Smooth muscle cell (in vitro differentiated cells): ENCODE measurements around the gene RBP7. TPM values are rescaled to one million over a fixed set of nuclear protein-coding genes. Genes with fewer than 3 reads are reported as not detected.

Experiments used
- DNase-seq: peaks from one replicate; lab custom pipeline; 2025; ENCODE audit not compliant: unreplicated experiment; lab: John Stamatoyannopoulos, UW
- H2AFZ ChIP-seq: fragments of 200-600 bp; sonication (generic); 2 replicates; pipeline ENCODE4 v1.6.0; 2016; ENCODE audit warnings: antibody characterized with exemption, low read depth, mild to moderate bottlenecking
- H3F3A ChIP-seq: fragments of 200-600 bp; sonication (generic); 2 replicates; pipeline ENCODE4 v1.6.0; 2017; ENCODE audit warnings: antibody characterized with exemption, low read depth
- H3K27ac ChIP-seq: fragments of 200-600 bp; sonication (generic); 2 replicates; pipeline ENCODE4 v1.5.1; 2016; ENCODE audit warnings: low read depth, mild to moderate bottlenecking
- H3K27me3 ChIP-seq: fragments of 200-600 bp; sonication (generic); 2 replicates; pipeline ENCODE4 v1.6.1; 2016; ENCODE audit warnings: low read depth, mild to moderate bottlenecking
- H3K36me3 ChIP-seq: fragments of 200-600 bp; sonication (generic); 2 replicates; pipeline ENCODE4 v1.5.1; 2016; ENCODE audit warnings: low read depth
- H3K4me1 ChIP-seq: fragments of 200-600 bp; sonication (generic); 2 replicates; pipeline ENCODE4 v1.5.1; 2016; ENCODE audit warnings: low read depth
- H3K4me2 ChIP-seq: fragments of 200-600 bp; sonication (generic); 2 replicates; pipeline ENCODE4 v1.6.0; 2016; ENCODE audit warnings: mild to moderate bottlenecking
- H3K4me3 ChIP-seq: fragments of 200-600 bp; sonication (generic); 2 replicates; pipeline ENCODE4 v1.5.1; 2016; ENCODE audit warnings: mild to moderate bottlenecking
- H3K79me2 ChIP-seq: fragments of 200-600 bp; sonication (generic); 2 replicates; pipeline ENCODE4 v1.6.0; 2016; ENCODE audit warnings: low read depth, mild to moderate bottlenecking
- H3K9ac ChIP-seq: fragments of 200-600 bp; sonication (generic); 2 replicates; pipeline ENCODE4 v1.6.0; 2016; ENCODE audit warnings: low read depth
- H3K9me3 ChIP-seq: fragments of 200-600 bp; sonication (generic); replicated peaks from 2 replicates; pipeline ENCODE4 v1.5.1; 2016; ENCODE audit warnings: low read depth
- H4K20me1 ChIP-seq: fragments of 200-600 bp; sonication (generic); 2 replicates; pipeline ENCODE4 v1.6.0; 2016; ENCODE audit warnings: low read depth
- CTCF ChIP-seq: fragments of 200-600 bp; sonication (generic); IDR thresholded peaks from 2 replicates; pipeline ENCODE4 v1.5.1; 2017; ENCODE audit warnings: borderline replicate concordance, mild to moderate bottlenecking, antibody characterized with exemption; ENCODE audit not compliant: insufficient read depth, poor library complexity, severe bottlenecking
- WGBS: methylation state at CpG from one replicate; pipeline ENCODE4 v1.1.7; 2016; ENCODE audit warnings: low lambda C conversion rate; 5-methylcytosine and 5-hydroxymethylcytosine counted together
- polyA plus RNA-seq: library from polyadenylated mRNA; unstranded; fragments of >200 nt; fragmentation: Nextera tagmentation; extraction: Ambion mirVana; gene quantifications from 2 replicates; pipeline ENCODE4 v1.2.1, GENCODE V29; 2016
- total RNA-seq: library from RNA; depleted of rRNA; stranded (reverse); fragments of >200 nt; gene quantifications from 2 replicates; pipeline ENCODE4 v1.2.3, GENCODE V29; 2014

RBP7 gene
- total RNA-seq (0.45 and 0.58 TPM in 2 replicates), polyA plus RNA-seq (0.70 TPM in 1 of 2 replicates, not detected in the other)

DNA sequence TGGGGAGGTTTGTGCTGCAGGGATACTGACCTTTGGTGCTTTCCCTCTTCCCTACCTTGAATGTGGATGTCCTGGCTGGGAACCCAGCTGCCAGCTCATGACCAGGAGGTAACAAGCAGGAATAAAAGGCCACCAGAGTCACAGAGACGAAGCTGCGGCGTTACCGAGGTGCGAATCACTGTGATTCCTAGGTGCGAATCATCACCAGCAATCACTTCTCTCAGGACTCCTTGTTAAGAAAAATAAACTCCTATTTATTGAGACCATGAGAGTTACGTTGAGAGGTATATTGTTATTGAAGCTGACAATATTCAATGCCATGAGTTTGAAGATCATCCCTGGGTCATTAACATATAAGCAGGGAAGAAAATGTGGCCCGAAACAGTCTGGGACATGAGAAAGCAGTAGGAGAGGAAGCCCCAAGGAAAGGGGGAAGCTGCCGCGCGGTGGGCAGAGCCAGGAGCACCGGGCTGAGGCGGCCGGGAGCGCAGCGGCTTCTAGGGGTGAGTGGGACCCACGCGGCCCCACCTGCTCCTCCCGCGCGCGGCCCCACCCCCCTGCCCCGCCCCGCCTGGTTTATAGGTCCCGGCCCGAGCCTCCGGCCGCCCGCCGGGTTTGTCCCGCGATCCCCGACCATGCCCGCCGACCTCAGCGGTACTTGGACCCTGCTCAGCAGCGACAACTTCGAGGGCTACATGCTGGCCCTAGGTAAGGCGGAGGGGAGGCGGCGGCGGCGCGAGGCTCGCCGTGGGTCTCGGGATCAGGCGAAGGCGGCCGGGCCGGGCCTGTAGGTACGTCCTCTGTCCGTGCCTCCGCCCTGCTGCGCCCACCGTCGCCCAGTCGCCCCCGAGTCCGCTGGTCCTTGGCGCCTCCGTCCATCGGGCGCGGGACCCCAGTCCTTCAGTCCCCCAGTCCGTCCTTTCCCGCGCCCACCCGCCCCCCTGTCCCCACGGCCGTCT lies at the start of gene RBP7:
Gene RBP7 (plus strand): TSS at position 605 of the 959 bp plus-strand sequence. CDS start 31 bp downstream, at position 636.
- Histone ChIP-seq H3K79me2 (no peaks in the 10 kb centered on the region), H3K4me1 (peaks cover 4% of the 10 kb centered on the region), H3K9ac (no peak within 1 kb of the TSS), H3K4me3 (peak within 1 kb of the TSS; percentile 45), H3F3A (no peaks in the 10 kb centered on the region), H3K27me3 (peaks cover 54% of the 10 kb centered on the region), H3K4me2 (peak within 1 kb of the TSS; percentile 84), H3K36me3 (no peaks in the 10 kb centered on the region), H2AFZ (peak within 1 kb of the TSS; percentile 51), H4K20me1 (no peaks in the 10 kb centered on the region), H3K27ac (no peak within 1 kb of the TSS), H3K9me3 (no peaks in the 10 kb centered on the region)
- 14% methylated on average over 26 of the region's 71 CpGs for WGBS
- DNase-seq: no peak
- TF ChIP-seq CTCF: no peak

DNA sequence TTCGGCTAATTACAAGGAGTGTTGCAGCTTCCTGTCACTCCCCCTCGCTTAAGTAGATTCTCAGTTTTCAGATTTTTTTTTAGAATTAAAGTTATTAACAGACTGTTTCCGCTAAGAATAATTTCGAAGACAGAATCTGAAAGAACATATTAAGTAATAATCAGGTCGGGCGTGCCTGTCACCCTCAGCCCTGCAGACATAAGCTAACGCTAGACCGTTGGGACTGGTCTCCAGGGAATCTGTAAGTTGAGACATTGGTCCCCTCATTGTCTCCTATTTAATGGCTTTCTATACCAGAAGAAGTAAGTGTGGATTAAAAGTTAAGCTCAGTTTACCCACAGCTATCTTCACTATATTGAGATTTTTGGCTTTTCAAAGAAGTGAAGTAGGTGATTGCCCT lies 39.3 kb upstream of the RBP7 start:
- no peak overlapping the region for H3K4me3 ChIP-seq
- H4K20me1 ChIP-seq: peaks cover 14% of the 10 kb centered on the region
- no peaks in the 10 kb centered on the region for H3K27me3 ChIP-seq
- H3K9ac ChIP-seq: no peak overlapping the region
- no peaks in the 10 kb centered on the region for H3K4me1 ChIP-seq
- no peaks in the 10 kb centered on the region for H3K79me2 ChIP-seq
- no peak overlapping the region for H2AFZ ChIP-seq
- H3K9me3 ChIP-seq: no peaks in the 10 kb centered on the region
- H3K4me2 ChIP-seq: no peak overlapping the region
- H3F3A ChIP-seq: no peaks in the 10 kb centered on the region
- no peaks in the 10 kb centered on the region for H3K36me3 ChIP-seq
- TF ChIP-seq CTCF: no peak
- DNase-seq: no peak
- no peak overlapping the region for H3K27ac ChIP-seq
- WGBS: 94% methylated on average over 8 of the region's 8 CpGs

GRCh38 chr1:9960011-9960410 lies 37.0 kb upstream of the RBP7 start:
- Histone ChIP-seq H3K27ac (no peak overlapping the region), H3K79me2 (no peaks in the 10 kb centered on the region), H3K36me3 (no peaks in the 10 kb centered on the region), H3K9ac (no peak overlapping the region), H3K4me3 (no peak overlapping the region), H3K4me2 (no peak overlapping the region), H3F3A (no peaks in the 10 kb centered on the region), H2AFZ (no peak overlapping the region), H4K20me1 (peaks cover 14% of the 10 kb centered on the region), H3K27me3 (no peaks in the 10 kb centered on the region), H3K4me1 (no peaks in the 10 kb centered on the region), H3K9me3 (no peaks in the 10 kb centered on the region)
- 95% methylated on average over 4 of the region's 4 CpGs for WGBS
- DNase-seq: no peak
- TF ChIP-seq CTCF: no peak
